GM21529 (cell line): Measurements from ENCODE around the gene MX2.

ENCODE experiments used
- ATAC-seq: cut with Tn5 transposase; IDR thresholded peaks from one replicate; pipeline ENCODE4 v1.9.1; 2021; ENCODE audit not compliant: unreplicated experiment

Gene MX2

GRCh38 chr21:41363370-41364270, 1.8 kb downstream of the MX2 start:
- ATAC-seq: no peak

GRCh38 chr21:41364308-41364707, 2.5 kb downstream of the MX2 start:
- no peak for ATAC-seq

- no peak for ATAC-seq
Measured at GRCh38 chr21:41365377-41366107, 3.7 kb downstream of the MX2 start.

GRCh38 chr21:41366522-41367151, 4.8 kb downstream of the MX2 start:
- ATAC-seq: no peak

GRCh38 chr21:41367301-41367944, 5.6 kb downstream of the MX2 start:
- no peak for ATAC-seq

GRCh38 chr21:41367945-41368734, 6.3 kb downstream of the MX2 start:
- peak; percentile 69 for ATAC-seq

GRCh38 chr21:41368735-41369104, 6.9 kb downstream of the MX2 start:
- no peak for ATAC-seq

GRCh38 chr21:41369105-41369919, 7.5 kb downstream of the MX2 start:
- peak; percentile 45 for ATAC-seq

GRCh38 chr21:41369920-41370839, 8.4 kb downstream of the MX2 start:
- no peak for ATAC-seq

- no peak for ATAC-seq
Measured at GRCh38 chr21:41370840-41371684, 9.2 kb downstream of the MX2 start.

GRCh38 chr21:41371685-41372030, 9.8 kb downstream of the MX2 start:
- ATAC-seq: no peak

GRCh38 chr21:41373253-41373652, 11.4 kb downstream of the MX2 start:
- ATAC-seq: no peak

- no peak for ATAC-seq
Measured at GRCh38 chr21:41373763-41374162, 11.9 kb downstream of the MX2 start.

- no peak for ATAC-seq
Measured at GRCh38 chr21:41374177-41374712, 12.4 kb downstream of the MX2 start.

GRCh38 chr21:41374867-41375533, 13.2 kb downstream of the MX2 start:
- ATAC-seq: no peak

- ATAC-seq: no peak
Measured at GRCh38 chr21:41375875-41376274, 14.0 kb downstream of the MX2 start.

- no peak for ATAC-seq
Measured at GRCh38 chr21:41377715-41378114, 15.9 kb downstream of the MX2 start.
